HG02852 (cell line): ENCODE data around the gene NACC2.
"Not testable (repeated sequence)": the region's sequence is repeated elsewhere in the genome, so short reads cannot be mapped to it uniquely, and the experiment has no call there.

Experiments used
- ATAC-seq: cut with Tn5 transposase; IDR thresholded peaks from one replicate; pipeline ENCODE4 v1.9.1; 2021; ENCODE audit warnings: mild to moderate bottlenecking, moderate library complexity; ENCODE audit not compliant: unreplicated experiment

Gene NACC2

DNA sequence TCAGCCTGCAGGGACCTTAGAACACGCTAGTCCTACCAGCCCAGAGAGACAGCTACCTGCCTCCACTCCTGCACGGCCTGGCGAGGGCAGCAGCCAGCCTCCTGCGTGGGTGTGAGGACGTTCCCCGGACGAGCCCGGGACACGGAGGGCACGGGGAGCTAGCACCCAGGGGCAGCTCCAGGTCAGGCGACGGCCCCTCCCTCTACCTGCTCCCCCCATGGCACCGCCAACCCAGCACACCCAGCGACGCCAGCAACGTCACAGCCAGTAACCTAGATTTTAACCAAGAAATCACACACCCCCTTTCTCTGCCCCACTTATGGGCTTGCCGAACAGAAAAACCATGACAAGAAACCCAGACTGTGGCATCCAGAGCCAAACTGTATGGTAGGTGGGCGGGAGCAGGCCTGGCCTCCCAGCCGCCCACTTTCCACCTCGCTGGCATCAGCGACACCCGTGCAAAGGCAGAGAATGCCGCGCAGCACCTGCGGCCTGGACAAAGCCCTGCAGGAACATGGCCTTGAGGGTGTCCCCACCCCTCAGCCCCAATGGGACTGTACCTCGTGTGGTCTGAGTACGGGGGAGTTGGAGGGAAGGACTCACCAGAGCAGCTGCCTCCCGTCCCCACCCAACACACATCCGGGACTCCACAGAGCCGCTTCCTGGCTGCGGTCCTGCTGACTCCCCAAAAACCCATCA lies 47.9 kb downstream of the NACC2 start:
- ATAC-seq: no peak

DNA sequence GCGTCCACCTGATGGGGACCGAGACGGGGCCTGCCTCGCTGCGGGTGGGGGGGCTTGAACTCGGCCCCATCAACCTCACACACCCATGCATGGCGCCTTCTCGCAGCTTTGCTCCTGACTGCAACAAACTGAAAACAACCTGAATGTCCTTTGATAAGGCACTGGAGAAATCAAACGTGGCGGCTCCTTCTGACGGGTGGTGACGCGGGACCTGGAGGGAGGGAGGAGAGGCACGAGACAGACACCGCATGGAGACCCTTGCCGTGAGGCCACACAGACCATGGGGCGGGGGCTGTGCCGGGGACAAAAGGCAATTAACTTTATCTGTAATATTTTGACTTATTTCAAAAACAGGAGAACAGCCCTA lies 48.6 kb downstream of the NACC2 start:
- no peak for ATAC-seq

DNA sequence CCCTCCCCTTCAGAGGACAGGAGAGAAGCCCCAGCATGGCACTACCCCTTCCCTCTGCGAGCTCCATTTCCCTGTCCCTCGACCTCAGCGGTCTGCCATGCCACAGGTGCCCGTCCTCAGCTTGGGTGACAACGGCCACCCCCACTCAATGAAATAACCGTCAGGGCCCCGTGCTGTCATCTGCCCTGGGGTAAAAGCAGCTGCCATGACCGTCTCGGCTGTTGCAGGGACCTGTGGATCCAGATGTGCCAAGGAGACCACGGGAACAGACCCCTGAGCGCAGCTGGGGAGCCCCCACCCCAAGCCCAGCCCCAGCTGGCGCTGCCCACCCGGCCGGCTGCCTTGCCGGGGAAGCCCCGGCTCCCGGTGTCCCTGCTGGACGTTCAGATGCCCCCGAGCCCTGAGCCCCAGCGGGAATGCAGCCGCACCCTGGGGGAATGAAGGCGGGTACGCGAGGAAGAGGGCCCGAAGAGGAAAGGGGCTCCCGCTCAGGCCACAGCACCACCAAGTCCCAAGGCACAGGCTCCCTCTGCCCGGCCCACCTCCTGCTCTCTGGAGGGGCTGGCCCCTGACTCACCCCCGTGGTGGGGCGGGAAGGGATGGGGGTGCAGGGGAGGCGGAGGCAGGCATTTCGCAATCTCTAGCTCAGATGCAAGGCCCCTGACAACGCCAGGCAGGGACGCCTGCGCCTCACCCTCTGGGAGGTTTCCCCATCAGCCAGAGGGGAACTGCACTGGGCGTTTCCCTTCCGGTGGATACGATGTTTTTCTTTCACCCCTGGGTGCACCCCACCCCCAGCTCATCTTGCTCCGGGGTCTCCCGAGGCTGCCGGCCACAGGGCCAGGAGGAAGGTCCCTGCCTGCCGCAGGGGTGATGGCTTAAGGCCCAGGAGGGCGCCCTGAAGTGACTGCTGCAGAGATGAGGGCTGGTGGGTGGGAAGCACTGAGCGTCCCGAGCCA lies 49.2 kb downstream of the NACC2 start:
- ATAC-seq: no peak

DNA sequence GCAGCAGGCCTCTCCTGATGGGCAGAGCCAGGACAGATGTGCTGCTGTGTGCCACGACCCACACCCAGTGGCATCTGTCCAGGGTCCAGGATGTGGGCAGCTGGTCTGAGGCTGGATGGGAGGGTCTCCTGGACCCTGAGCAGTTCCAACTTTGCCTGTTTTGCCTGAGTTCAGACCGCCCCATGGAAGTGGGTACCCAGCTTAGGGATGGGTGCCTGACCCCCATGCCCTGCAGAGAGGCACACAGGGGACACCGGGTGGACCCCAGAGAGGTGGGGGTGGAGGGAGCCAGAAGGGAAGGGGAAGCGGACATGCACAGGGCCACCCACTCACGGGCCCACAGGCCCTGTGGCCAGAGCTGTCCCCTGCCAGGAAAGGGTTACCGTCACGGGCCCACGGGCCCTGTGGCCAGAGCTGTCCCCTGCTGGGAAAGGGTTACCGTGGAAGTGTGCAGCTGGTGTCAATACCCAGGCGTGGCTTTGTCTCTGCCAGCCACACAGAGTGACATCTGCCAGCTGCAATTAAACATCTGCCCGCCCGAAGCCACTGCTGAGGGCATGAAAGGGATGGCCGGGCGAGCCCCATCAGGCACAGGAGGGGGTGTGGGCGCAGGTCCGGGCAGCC lies 50.0 kb downstream of the NACC2 start:
- no peak for ATAC-seq

DNA sequence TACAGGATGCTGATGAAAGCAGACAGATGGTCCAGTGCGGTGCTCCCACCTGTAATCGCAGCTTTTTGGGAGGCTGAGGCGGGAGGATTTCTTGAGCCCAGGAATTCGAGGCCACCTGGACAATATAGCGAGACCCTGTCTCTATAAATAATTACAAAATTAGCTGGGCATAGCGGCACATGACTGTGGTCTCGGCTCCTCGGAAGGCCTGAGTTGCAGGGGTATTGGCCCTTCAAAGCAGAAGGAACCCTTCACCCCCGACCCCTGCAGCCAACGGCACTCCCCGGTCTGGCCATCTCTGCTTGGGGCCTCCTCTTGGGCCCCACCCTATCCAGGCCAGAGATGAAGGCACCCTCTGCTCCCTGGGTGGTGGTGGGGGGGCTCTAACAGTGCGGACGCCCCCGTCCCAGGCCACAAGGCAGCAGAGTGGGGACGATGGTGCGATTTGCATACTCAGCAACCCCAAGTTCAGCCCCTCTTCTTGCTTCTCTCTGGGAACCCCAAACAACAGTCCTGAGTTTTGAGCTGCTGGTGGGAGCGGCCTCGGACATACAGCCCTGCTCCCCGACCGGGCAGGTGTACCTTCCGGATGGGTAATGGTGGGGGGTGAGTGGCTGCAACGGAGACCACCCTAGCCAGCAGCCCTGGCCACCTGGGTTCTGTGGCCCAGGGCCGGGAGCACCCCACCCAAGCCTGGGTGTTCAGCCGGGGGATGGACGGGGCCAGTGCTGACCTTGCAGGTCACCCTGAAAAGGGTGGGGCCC lies 50.7 kb downstream of the NACC2 start:
- no peak for ATAC-seq

DNA sequence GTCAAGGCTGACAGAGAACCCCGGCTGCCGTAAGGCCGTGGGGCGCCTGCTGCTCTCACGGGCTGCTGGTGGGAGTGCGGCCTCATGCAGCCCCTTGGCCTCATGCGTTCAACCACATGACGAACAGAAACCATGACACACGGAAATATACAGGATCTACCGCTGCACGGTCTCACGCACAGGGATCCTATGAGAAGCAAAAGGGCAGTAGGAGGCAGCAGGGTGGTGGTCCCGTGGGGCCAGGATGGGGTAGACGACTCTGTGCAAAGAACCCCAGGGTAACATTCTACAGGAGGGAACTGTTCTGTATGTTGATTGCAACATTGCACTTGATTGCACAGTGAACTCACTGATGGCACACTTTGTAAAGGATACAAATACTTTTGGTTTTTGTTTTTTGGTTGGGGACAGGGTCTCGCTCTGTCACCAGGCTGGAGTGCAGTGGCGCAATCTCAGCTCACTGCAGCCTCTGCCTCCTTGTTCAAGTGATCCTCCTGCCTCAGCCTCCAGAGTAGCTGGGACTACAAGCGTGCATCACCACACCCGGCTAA lies 51.6 kb downstream of the NACC2 start:
- no peak for ATAC-seq

DNA sequence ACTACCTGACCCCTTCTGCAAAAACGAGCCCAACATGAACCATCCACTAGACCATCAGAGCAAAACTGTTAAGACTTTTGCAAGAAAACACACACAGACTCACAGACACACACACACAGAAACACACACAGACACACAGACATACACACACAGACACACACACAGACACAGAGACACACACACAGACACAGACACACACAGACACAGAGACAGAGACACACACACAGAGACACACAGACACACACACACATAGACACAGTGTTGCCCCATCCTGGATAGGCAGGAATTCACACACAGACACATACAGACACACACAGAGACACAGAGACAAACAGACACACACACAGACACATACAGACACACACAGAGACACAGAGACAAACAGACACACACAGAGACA lies 52.5 kb downstream of the NACC2 start:
- no peak for ATAC-seq

DNA sequence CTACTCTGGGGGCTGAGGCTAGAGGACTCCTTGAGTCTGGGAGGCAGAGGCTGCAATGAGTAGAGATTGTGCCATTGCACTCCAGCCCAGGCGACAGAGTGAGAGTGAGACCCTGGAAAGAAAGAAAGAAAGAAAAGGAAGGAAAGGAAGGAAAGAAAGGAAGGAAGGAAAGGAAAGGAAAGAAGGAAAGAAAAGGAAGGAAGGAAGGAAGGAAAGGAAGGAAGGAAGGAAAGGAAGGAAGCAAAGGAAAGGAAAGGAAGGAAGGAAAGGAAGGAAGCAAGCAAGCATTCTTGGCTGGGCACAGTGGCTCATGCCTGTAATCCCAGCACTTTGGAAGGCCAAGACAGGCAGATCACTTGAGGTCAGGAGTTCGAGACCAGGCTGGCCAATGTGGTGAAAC lies 54.2 kb downstream of the NACC2 start:
- ATAC-seq: not testable (repeated sequence)

DNA sequence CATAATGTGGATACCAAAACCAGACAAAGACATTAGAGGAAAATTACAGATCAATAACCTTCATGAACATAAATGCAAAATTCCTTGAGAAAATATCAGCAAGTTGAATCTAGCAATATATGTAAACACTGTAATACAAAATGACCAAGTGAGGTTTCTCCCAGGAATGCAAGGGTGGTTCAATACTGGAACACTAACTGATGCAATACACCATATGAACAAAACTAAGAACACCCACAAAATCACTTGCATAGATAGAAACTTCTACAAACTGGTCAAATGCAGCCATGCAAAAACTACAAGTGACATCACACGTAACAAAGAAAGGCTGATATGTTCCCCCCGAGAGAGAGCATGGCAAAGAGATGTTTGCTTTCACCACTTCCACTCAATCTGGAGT lies 55.6 kb downstream of the NACC2 start:
- ATAC-seq: no peak

DNA sequence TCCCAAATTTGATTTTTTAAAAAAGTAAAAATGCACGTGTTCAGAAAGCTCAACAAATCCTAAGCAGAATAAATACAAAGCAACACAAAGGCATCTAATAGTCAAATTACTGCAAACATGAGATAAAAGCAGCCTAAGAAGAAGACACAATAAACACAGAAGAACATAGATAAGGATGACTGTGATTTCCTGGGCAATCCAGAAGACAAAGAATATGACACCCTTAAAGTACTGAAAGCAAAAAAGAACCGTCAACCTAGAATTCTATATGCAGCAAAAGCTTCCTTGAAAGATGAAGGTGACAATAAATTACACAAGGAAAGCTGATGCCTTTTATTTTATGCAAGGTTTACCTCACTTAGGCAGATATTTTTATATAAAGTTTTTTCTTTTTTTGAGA lies 58.2 kb downstream of the NACC2 start:
- no peak for ATAC-seq

DNA sequence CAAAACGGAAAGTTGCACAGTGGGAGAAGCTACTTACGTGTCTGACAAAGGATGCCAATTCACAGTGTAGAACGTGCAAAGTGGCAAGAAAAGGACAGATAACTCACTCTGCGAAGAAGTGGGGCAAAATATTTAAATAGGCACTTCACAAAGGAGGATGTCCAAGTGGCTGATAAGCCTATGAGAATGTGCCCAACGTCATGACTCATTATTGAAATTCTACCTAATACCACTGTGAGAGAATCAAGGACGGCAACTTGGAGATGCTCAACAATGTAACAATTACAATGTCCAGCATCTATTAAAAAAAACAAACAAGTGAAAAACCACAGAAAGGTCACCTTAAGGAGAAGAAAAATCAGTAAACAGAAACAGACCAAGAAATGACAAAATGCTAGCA lies 59.0 kb downstream of the NACC2 start:
- no peak for ATAC-seq

DNA sequence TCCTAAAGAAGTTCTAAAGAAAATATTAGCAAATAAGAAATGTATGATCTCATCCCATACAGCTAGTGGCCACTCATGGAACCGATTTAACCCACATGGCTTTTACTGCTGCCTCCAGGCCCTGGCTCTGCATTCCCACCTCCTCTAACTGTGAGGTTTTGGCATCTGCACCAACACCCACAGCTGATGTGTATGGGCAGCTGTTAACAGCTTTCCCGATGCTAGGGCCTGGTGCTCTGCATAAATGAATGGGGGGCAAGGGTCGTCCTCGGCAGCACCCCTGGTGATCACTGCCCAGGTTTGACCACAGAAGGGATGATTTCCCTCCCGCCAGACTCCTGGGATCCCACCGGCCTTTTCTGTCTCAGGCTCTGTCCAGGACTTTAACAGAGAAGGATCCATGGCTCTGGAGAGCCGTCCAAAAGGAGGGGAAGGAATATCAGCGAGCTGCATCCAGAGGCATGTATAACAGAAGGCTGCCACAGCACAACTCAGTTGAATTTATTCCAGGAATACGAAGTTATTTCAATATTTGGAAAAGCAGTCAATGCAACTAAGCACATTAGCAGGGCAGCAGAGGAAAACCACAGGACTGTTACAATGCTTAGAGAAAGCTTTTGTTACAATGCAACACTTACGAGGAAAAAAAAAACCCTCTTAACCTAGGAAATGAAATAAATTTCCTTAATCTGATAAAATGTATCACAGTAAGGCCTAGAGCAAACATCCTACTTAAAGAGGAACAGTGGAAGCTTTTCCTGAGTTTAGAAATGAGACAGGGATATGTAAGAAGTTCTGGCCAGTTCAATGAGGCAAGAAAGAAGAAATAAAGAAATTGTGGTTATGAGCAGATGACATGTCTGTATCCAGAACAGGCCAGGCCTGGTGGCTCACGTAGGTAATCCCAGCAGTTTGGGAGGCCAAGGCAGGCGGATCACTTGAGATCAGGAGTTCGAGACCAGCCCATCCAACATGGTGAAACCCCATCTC lies 63.1 kb downstream of the NACC2 start:
- no peak for ATAC-seq

DNA sequence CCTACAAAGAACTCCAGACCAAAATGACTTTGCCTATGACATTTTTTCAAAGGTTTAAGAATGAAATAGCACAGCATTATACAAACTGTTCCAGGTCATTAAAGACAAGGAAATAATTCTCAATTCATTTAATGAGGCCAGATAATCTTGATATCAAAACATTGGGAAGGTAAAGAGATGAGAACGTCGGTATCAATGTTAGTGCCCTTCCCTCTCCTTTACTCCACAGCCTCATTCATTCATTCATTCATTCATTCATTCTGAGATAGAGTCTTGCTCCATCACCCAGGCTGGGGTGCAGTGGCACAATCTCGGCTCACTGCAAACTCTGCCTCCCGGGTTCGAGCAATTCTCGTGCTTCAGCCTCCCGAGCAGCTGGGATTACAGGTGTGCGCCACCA lies 64.0 kb downstream of the NACC2 start:
- no peak for ATAC-seq

DNA sequence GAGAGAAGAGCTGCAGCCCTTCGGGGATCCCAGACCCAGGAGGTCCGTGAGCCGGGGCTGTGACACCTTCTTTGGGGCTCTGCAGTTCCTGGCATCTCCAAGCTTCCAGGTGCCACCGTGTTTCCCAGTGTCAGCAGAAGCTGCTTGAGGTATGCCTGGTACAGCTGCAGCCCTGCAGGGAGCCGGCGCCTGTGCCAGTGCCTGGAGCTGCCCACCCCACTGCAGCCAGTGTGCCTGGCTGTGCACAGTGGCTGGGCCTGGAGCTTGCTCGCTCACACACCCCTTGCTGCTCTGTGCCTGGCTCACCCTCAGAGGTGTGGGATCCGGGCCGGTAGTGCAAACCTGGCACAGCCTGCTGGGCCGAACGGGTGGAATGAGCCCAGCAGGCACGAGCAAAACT lies 65.5 kb downstream of the NACC2 start:
- ATAC-seq: no peak

DNA sequence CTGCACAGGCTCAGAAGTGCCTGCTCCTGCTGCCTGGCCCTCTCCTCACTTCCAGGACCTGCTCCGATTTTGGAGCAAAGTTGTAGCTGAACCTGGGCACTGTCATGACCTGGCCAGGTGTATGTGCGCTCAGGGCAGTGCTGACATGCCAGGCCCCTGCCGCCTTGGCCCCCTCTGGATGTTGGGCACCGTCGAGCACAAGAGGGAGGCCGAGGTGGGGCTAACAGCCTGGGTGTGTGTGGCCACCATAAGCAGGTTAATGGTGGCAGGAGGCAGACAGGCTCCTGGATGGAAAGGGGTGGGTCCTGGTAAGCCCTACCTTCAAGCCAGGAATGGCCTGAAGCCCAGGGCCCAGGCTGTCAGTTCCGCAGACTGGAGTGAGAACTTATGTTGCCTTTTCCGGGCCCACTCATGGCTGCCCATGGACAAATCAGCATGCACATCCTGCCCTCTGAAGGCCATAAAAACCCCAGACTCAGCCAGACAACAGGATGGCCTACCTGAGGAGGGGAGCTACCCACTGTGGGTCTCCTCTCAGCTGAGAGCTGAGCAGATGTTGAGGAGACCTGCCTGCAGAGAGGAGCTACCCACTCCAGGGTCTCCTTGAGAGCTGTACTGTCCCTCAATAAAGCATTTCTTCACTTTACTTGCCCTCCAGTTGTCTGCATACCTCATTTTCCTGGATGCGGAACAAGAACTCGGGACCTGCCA lies 66.2 kb downstream of the NACC2 start:
- ATAC-seq: no peak

DNA sequence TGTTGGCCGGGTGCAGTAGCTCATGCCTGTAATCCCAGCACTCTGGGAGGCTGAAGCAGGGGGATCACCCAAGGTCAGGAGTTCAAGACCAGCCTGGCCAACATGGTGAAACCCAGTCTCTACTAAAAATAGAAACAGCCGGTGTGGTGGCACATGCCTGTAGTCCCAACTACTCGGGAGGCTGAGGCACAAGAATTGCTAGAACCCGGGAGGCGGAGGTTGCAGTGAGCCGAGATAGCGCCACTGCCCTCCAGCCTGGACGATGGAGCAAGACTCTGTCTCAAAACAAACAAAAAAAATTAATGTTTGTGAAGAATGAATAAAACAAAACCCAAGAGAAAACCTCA lies 68.2 kb downstream of the NACC2 start:
- not testable (repeated sequence) for ATAC-seq

DNA sequence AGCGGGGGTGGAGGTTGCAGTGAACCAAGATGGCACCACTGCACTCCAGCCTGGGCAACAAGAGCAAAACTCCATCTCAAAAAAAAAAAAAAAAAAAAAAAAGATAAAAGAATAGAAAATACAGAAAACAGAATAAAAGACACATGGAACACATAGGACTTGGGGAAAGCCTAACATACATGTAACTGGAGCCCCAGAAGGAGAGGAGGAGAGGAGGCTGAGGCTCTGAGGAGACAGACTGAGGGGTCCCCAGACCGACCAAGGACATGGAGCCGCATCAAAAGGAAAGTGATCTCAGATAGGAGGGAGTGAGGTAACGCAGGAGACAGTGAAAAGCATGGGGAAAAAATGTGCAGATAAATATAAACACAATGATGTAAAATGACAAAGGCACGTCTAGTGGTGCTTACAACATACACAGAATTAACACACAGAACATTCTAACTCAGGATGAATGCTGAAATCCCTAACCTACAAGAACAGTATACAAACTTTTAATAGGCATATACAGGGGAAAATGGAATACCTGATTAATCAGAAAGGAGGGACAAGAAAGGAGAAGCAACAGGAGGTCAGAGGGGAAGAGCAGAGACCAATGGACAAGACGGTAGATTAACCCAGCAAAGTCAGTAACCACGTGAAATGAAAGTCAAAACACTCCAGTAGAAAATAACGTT lies 68.7 kb downstream of the NACC2 start:
- no peak for ATAC-seq

DNA sequence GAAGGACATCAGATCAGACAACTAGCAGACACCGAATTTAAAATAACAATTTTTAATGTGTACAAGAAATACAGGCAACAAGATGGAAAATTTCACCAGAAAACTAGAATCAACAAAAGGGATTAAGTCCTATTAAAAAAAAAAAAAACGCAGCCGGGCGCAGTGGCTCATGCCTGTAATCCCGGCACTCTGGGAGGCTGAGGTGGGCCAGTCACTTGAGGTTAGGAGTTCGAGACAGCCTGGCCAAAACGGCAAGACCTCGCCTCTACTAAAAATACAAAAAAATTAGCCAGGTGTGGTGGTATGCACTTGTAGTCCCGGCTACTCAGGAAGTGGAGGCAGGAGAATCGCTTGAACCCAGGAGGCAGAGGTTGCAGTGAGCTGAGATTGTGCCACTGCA lies 69.6 kb downstream of the NACC2 start:
- ATAC-seq: no peak
